Measurements from ENCODE around the gene SYAP1. TPM values are rescaled to one million over a fixed set of nuclear protein-coding genes. Genes with fewer than 3 reads are reported as not detected.

Gene SYAP1
- 13.2 TPM for polyA plus RNA-seq (2013)

- peaks cover 3 to 10% (median 7%) of the 10 kb centered on the region in 4 experiments for H3K4me1 ChIP-seq (ENCODE audit: control extremely low read depth in 1 of 4, control insufficient read depth in 4 of 4, insufficient read depth in 4 of 4, low read length in 3 of 4)
- POLR2A ChIA-PET = interaction anchor here (1.0 kb wide), 1 partner anchor 9 kb away, joined by 3 read pairs; no protein-coding TSS in a partner anchor
- peak; percentile 93 to 97 (median 97) for DNase-seq
- H3K4me3 ChIP-seq (ENCODE audit: control insufficient read depth in 1 of 7, extremely low read depth in 1 of 7, insufficient read depth in 4 of 7, low read depth in 2 of 7, low read length in 6 of 7) = peak within 1 kb of the TSS; percentile 54 to 87 (median 65)
- CTCF ChIA-PET = interaction anchor here (1.1 kb wide), 1 partner anchor 24 kb away, joined by 3 read pairs; no protein-coding TSS in a partner anchor
- H3K9me3 ChIP-seq (ENCODE audit: control extremely low read depth in 1 of 5, control insufficient read depth in 4 of 5, insufficient read depth in 2 of 5, low read depth in 1 of 5, low read length in 4 of 5) = no peaks in the 10 kb centered on the region
- peak within 1 kb of the TSS; percentile 91 to 97 for H3K27ac ChIP-seq (ENCODE audit: insufficient read depth in 1 of 2, low read depth in 1 of 2, low read length in 2 of 2, poor library complexity in 1 of 2, severe bottlenecking in 2 of 2)
- WGBS (ENCODE audit: insufficient coverage) = under 1% methylated on average over 49 of the region's 54 CpGs
- no peaks in the 10 kb centered on the region for H3K36me3 ChIP-seq (ENCODE audit: control insufficient read depth in 4 of 4, insufficient read depth in 4 of 4, low read length in 3 of 4)
- H3K27me3 ChIP-seq (replicated peaks in 2 of 5; ENCODE audit: control insufficient read depth in 4 of 5, insufficient read depth in 5 of 5, low read length in 4 of 5) = peaks cover 0 to 22% (median 0%) of the 10 kb centered on the region in 5 experiments
These were observed at the start of gene SYAP1 for GRCh38 chrX:16719334-16720084. SYAP1 (plus strand) TSS chrX:16719612; CDS start chrX:16719725, 113 bp downstream.

GRCh38 chrX:16671005-16671404, 48.4 kb upstream of the SYAP1 start:
- Histone ChIP-seq H3K27ac (ENCODE audit: insufficient read depth in 1 of 2, low read depth in 1 of 2, low read length in 2 of 2, poor library complexity in 1 of 2, severe bottlenecking in 2 of 2) (no peak overlapping the region), H3K36me3 (ENCODE audit: control insufficient read depth in 4 of 4, insufficient read depth in 4 of 4, low read length in 3 of 4) (peaks cover 0 to 27% (median 7%) of the 10 kb centered on the region in 4 experiments), H3K4me1 (ENCODE audit: control extremely low read depth in 1 of 4, control insufficient read depth in 4 of 4, insufficient read depth in 4 of 4, low read length in 3 of 4) (no peaks in the 10 kb centered on the region), H3K9me3 (ENCODE audit: control extremely low read depth in 1 of 5, control insufficient read depth in 4 of 5, insufficient read depth in 2 of 5, low read depth in 1 of 5, low read length in 4 of 5) (no peaks in the 10 kb centered on the region), H3K4me3 (ENCODE audit: control insufficient read depth in 1 of 7, extremely low read depth in 1 of 7, insufficient read depth in 4 of 7, low read depth in 2 of 7, low read length in 6 of 7) (no peak overlapping the region), H3K27me3 (replicated peaks in 2 of 5; ENCODE audit: control insufficient read depth in 4 of 5, insufficient read depth in 5 of 5, low read length in 4 of 5) (peaks cover 0 to 17% (median 0%) of the 10 kb centered on the region in 5 experiments)
- POLR2A ChIA-PET = no interaction called here
- DNase-seq = peak; percentile 31 to 71 (median 68)
- CTCF ChIA-PET = no interaction called here

GRCh38 chrX:16678689-16679088, 40.7 kb upstream of the SYAP1 start:
- 88% methylated on average over 10 of the region's 11 CpGs for WGBS (ENCODE audit: insufficient coverage)
- Histone ChIP-seq H3K4me3 (ENCODE audit: control insufficient read depth in 1 of 7, extremely low read depth in 1 of 7, insufficient read depth in 4 of 7, low read depth in 2 of 7, low read length in 6 of 7) (no peak overlapping the region), H3K36me3 (ENCODE audit: control insufficient read depth in 4 of 4, insufficient read depth in 4 of 4, low read length in 3 of 4) (peaks cover 5 to 52% (median 7%) of the 10 kb centered on the region in 4 experiments), H3K4me1 (ENCODE audit: control extremely low read depth in 1 of 4, control insufficient read depth in 4 of 4, insufficient read depth in 4 of 4, low read length in 3 of 4) (no peaks in the 10 kb centered on the region), H3K27me3 (replicated peaks in 2 of 5; ENCODE audit: control insufficient read depth in 4 of 5, insufficient read depth in 5 of 5, low read length in 4 of 5) (peaks cover 0 to 31% (median 0%) of the 10 kb centered on the region in 5 experiments), H3K9me3 (ENCODE audit: control extremely low read depth in 1 of 5, control insufficient read depth in 4 of 5, insufficient read depth in 2 of 5, low read depth in 1 of 5, low read length in 4 of 5) (no peaks in the 10 kb centered on the region), H3K27ac (ENCODE audit: insufficient read depth in 1 of 2, low read depth in 1 of 2, low read length in 2 of 2, poor library complexity in 1 of 2, severe bottlenecking in 2 of 2) (no peak overlapping the region)
- ChIA-PET POLR2A (no interaction called here), CTCF (no interaction called here)
- no peak for DNase-seq

- ChIA-PET POLR2A (no interaction called here), CTCF (no interaction called here)
- H3K27me3 ChIP-seq (replicated peaks in 2 of 5; ENCODE audit: control insufficient read depth in 4 of 5, insufficient read depth in 5 of 5, low read length in 4 of 5) = peaks cover 0 to 39% (median 0%) of the 10 kb centered on the region in 5 experiments
These were observed 36.3 kb upstream of the SYAP1 start for GRCh38 chrX:16683007-16683664.

DNA sequence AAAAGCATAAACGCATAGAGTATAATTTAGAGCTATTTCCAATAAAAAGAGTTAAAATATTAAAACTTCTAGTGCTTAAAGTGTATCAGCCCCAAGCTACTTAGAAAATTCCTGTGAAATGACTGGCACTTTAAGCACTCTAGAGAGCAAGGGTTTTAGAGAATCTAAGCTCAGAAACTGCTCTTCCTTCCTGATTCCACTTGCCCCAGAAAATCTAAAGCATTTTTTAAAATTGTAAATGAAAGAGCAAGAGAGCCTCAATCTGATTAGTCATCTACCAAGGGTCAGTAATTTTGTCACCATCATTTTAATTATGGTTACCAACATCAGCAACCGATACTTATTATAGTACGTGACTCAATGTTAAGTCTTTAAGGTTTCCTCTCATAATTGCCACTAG, 31.9 kb upstream of the SYAP1 start:
- H3K27ac ChIP-seq (ENCODE audit: insufficient read depth in 1 of 2, low read depth in 1 of 2, low read length in 2 of 2, poor library complexity in 1 of 2, severe bottlenecking in 2 of 2) = no peak overlapping the region
- ChIA-PET POLR2A (no interaction called here), CTCF (no interaction called here)
- DNase-seq = no peak
- H3K9me3 ChIP-seq (ENCODE audit: control extremely low read depth in 1 of 5, control insufficient read depth in 4 of 5, insufficient read depth in 2 of 5, low read depth in 1 of 5, low read length in 4 of 5) = no peaks in the 10 kb centered on the region
- no peak overlapping the region for H3K4me3 ChIP-seq (ENCODE audit: control insufficient read depth in 1 of 7, extremely low read depth in 1 of 7, insufficient read depth in 4 of 7, low read depth in 2 of 7, low read length in 6 of 7)
- peaks cover 0 to 27% (median 0%) of the 10 kb centered on the region in 5 experiments for H3K27me3 ChIP-seq (replicated peaks in 2 of 5; ENCODE audit: control insufficient read depth in 4 of 5, insufficient read depth in 5 of 5, low read length in 4 of 5)
- H3K4me1 ChIP-seq (ENCODE audit: control extremely low read depth in 1 of 4, control insufficient read depth in 4 of 4, insufficient read depth in 4 of 4, low read length in 3 of 4) = no peaks in the 10 kb centered on the region
- H3K36me3 ChIP-seq (ENCODE audit: control insufficient read depth in 4 of 4, insufficient read depth in 4 of 4, low read length in 3 of 4) = peaks cover 0 to 50% (median 16%) of the 10 kb centered on the region in 4 experiments
- WGBS (ENCODE audit: insufficient coverage) = no CpG with 5 or more reads among the region's 3 CpGs

More at GRCh38 chrX:16683007-16683664, 36.3 kb upstream of the SYAP1 start:
- Histone ChIP-seq H3K27ac (ENCODE audit: insufficient read depth in 1 of 2, low read depth in 1 of 2, low read length in 2 of 2, poor library complexity in 1 of 2, severe bottlenecking in 2 of 2) (no peak overlapping the region), H3K4me1 (ENCODE audit: control extremely low read depth in 1 of 4, control insufficient read depth in 4 of 4, insufficient read depth in 4 of 4, low read length in 3 of 4) (no peaks in the 10 kb centered on the region), H3K9me3 (ENCODE audit: control extremely low read depth in 1 of 5, control insufficient read depth in 4 of 5, insufficient read depth in 2 of 5, low read depth in 1 of 5, low read length in 4 of 5) (no peaks in the 10 kb centered on the region), H3K36me3 (ENCODE audit: control insufficient read depth in 4 of 4, insufficient read depth in 4 of 4, low read length in 3 of 4) (peaks cover 2 to 52% (median 9%) of the 10 kb centered on the region in 4 experiments), H3K4me3 (ENCODE audit: control insufficient read depth in 1 of 7, extremely low read depth in 1 of 7, insufficient read depth in 4 of 7, low read depth in 2 of 7, low read length in 6 of 7) (no peak overlapping the region)
- WGBS (ENCODE audit: insufficient coverage) = 96% methylated on average over 5 of the region's 7 CpGs
- no peak for DNase-seq

DNA sequence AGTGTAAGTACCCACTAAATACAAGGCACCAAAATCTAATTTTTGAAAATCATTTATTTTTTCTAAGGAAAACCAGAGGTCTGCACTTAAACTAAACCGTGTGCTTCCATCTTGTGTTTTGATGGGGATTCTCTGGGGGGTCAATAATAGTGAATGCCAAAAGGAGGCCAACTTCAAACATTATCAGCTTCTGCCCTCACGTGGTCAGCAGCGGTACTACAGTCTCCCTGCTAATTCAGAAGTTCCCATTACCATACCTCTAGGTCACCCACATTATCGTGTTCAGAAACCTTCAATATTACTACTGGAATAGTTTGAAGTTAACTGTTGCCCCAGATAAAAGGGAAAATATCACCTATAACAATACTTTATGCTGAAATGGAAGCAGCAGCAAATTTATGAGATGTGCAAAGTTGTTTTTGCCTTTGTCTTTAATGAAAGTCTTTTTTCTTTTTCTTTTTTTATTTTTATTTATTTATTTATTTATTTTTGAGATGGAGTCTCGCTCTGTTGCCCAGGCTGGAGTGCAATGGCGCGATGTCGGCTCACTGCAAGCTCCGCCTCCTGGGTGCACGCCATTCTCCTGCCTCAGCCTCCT, 24.2 kb upstream of the SYAP1 start:
- 0% methylated on average over 3 of the region's 10 CpGs for WGBS (ENCODE audit: insufficient coverage)
- H3K27ac ChIP-seq (ENCODE audit: insufficient read depth in 1 of 2, low read depth in 1 of 2, low read length in 2 of 2, poor library complexity in 1 of 2, severe bottlenecking in 2 of 2) = no peak overlapping the region
- no peak overlapping the region for H3K4me3 ChIP-seq (ENCODE audit: control insufficient read depth in 1 of 7, extremely low read depth in 1 of 7, insufficient read depth in 4 of 7, low read depth in 2 of 7, low read length in 6 of 7)
- peak; percentile 45 to 78 (median 73) for DNase-seq
- H3K9me3 ChIP-seq (ENCODE audit: control extremely low read depth in 1 of 5, control insufficient read depth in 4 of 5, insufficient read depth in 2 of 5, low read depth in 1 of 5, low read length in 4 of 5) = no peaks in the 10 kb centered on the region
- peaks cover 2 to 34% (median 18%) of the 10 kb centered on the region in 4 experiments for H3K36me3 ChIP-seq (ENCODE audit: control insufficient read depth in 4 of 4, insufficient read depth in 4 of 4, low read length in 3 of 4)
- peaks cover 0 to 12% (median 0%) of the 10 kb centered on the region in 5 experiments for H3K27me3 ChIP-seq (replicated peaks in 2 of 5; ENCODE audit: control insufficient read depth in 4 of 5, insufficient read depth in 5 of 5, low read length in 4 of 5)
- POLR2A ChIA-PET = no interaction called here
- CTCF ChIA-PET = interaction anchor here (1.5 kb wide), 1 partner anchor 25 kb away, joined by 3 read pairs; the partner anchor contains the start of gene SYAP1
- no peaks in the 10 kb centered on the region for H3K4me1 ChIP-seq (ENCODE audit: control extremely low read depth in 1 of 4, control insufficient read depth in 4 of 4, insufficient read depth in 4 of 4, low read length in 3 of 4)
